SU-DHL-6 (cell line): ENCODE data around the gene CYP26A1.

Experiments
- CTCF ChIP-seq: fragments of 200-600 bp; sonication (generic); IDR thresholded peaks from one replicate; pipeline ENCODE4 v1.5.1; 2017; ENCODE audit warnings: antibody characterized with exemption, mild to moderate bottlenecking, low read length, moderate library complexity; ENCODE audit not compliant: insufficient read depth, poor library complexity, severe bottlenecking
- EZH2phosphoT487 ChIP-seq: fragments of 200-600 bp; sonication (generic), shearing (Covaris generic); conservative IDR thresholded peaks from 2 replicates; pipeline ENCODE4 v1.6.1; 2018; ENCODE audit warnings: mild to moderate bottlenecking, antibody characterized with exemption, low read length, moderate library complexity, mixed read lengths

- TF ChIP-seq CTCF (no peak), EZH2phosphoT487 (no peak)
Observed at GRCh38 chr10:93083743-93084539, 10.2 kb downstream of the CYP26A1 start.
